BJ (cell line): Measurements from ENCODE around the gene TMEM252. TPM values are rescaled to one million over a fixed set of nuclear protein-coding genes. Genes with fewer than 3 reads are reported as not detected.

Experiments used
- polyA plus RNA-seq: library from polyadenylated mRNA; depleted of rRNA; stranded (reverse); fragments of >200 nt; gene quantifications from 2 replicates; pipeline ENCODE4 v1.2.3, GENCODE V29; 2011; rRNA removed

TMEM252 gene
- polyA plus RNA-seq, 1 experiment, result not detected

Other genes starting within 250 kb of the TMEM252 start
- gene FOXD4L3, start 238.0 kb downstream of the TMEM252 start, polyA plus RNA-seq, result not detected in 2 replicates
- 8.7 and 10.1 TPM in 2 replicates for gene PGM5, start 184.3 kb downstream of the TMEM252 start, polyA plus RNA-seq
- 0.05 TPM in 1 of 2 replicates, not detected in the other for gene PIP5K1B, start 164.4 kb upstream of the TMEM252 start, polyA plus RNA-seq